HepG2 (cell line): ENCODE results near the gene CTU2. TPM values are rescaled to one million over a fixed set of nuclear protein-coding genes. Genes with fewer than 3 reads are reported as not detected.

Experiments used
- ATAC-seq: fragments of 200-7000 bp; cut with Tn5 transposase; 3 replicates; pipeline ENCODE4 v1.9.1; 2020; ENCODE audit warnings: mild to moderate bottlenecking, moderate library complexity
- BruUV-seq: library from RNA; stranded (reverse); fragments of 400-500 nt; replicated peaks from 2 replicates; lab custom pipeline; 2021; lab: Mats Ljungman, UMichigan
- CTCF ChIA-PET: fragments of 300-600 bp; formaldehyde crosslinking; extraction: SDS; loops from one replicate; lab custom pipeline; 2021; ENCODE audit warnings: low total read pairs, inconsistent platforms, low intra/inter-chr PET ratio; lab: Yijun Ruan, JAX
- POLR2A ChIA-PET: fragments of 350-600 bp; sonication (Branson Sonifier 250); formaldehyde crosslinking; loops from one replicate; lab custom pipeline; 2020; ENCODE audit warnings: antibody characterized with exemption, inconsistent platforms; lab: Yijun Ruan, JAX
- DNase-seq: peaks from one replicate; pipeline ENCODE4 v3.0.0-alpha.2; 2015; ENCODE audit warnings: low spot score
- FAIRE-seq: peaks from 3 replicates; lab custom pipeline; 2011; peaks lifted over from hg19 to GRCh38; lab: Jason Lieb, UNC
- H2AFZ ChIP-seq: one replicate; pipeline ENCODE4 v1.6.1; 2011; ENCODE audit warnings: low read length, inconsistent platforms
- H3K27ac ChIP-seq: fragments of 300-600 bp; 3 replicates; pipeline ENCODE4 v1.8.0; 2011; ENCODE audit warnings: mixed run types, mild to moderate bottlenecking, mixed read lengths, low read length, inconsistent platforms; ENCODE audit not compliant: insufficient read depth; ENCODE audit errors: extremely low read length
- H3K27me3 ChIP-seq, 2 experiments: fragments of 200-600 bp in 1 of 2; 2 replicates in 1 of 2; 3 replicates in 1 of 2; pipeline versions ENCODE4 v1.6.0 to v1.8.0; 2011; ENCODE audit warnings: low read length in 2 of 2, mild to moderate bottlenecking in 2 of 2, moderate library complexity in 2 of 2, inconsistent platforms in 1 of 2; ENCODE audit not compliant: insufficient read depth in 2 of 2, control insufficient read depth in 1 of 2
- H3K36me3 ChIP-seq, 2 experiments: fragments of 200-600 bp in 1 of 2; replicated peaks in 1 of 2; 2 replicates in 1 of 2; 3 replicates in 1 of 2; pipeline versions ENCODE4 v1.5.1 to v1.8.0; 2011; ENCODE audit warnings: low read length in 2 of 2, inconsistent platforms in 1 of 2; ENCODE audit not compliant: insufficient read depth in 2 of 2, control insufficient read depth in 1 of 2
- H3K4me1 ChIP-seq: 2 replicates; pipeline ENCODE4 v1.5.1; 2012; ENCODE audit warnings: low read length, inconsistent platforms; ENCODE audit not compliant: insufficient read depth
- H3K4me2 ChIP-seq: 2 replicates; pipeline ENCODE4 v1.6.0; 2011; ENCODE audit warnings: low read depth, low read length, inconsistent platforms
- H3K4me3 ChIP-seq, 3 experiments: fragments of 200-600 bp in 1 of 3; sonication (generic), shearing (Covaris generic) in 1 of 3; replicated peaks in 1 of 3; 2 replicates each; pipeline ENCODE4 v1.5.1; 2011 to 2016; ENCODE audit warnings: low read length in 3 of 3, inconsistent platforms in 2 of 3, low read depth in 2 of 3, mild to moderate bottlenecking in 2 of 3, control low read depth in 1 of 3, mixed read lengths in 1 of 3; ENCODE audit not compliant: insufficient read depth in 1 of 3
- H3K79me2 ChIP-seq: one replicate; pipeline ENCODE4 v1.6.1; 2011; ENCODE audit warnings: low read length, inconsistent platforms; ENCODE audit not compliant: insufficient read depth
- H3K9ac ChIP-seq: 2 replicates; pipeline ENCODE4 v1.6.0; 2011; ENCODE audit warnings: mild to moderate bottlenecking, low read depth, low read length, inconsistent platforms; ENCODE audit not compliant: insufficient read depth
- H3K9me3 ChIP-seq: 2 replicates; pipeline ENCODE4 v1.5.1; 2012; ENCODE audit warnings: mild to moderate bottlenecking, low read length
- H4K20me1 ChIP-seq: 2 replicates; pipeline ENCODE4 v1.6.0; 2011; ENCODE audit warnings: inconsistent platforms, mild to moderate bottlenecking, low read length, moderate library complexity; ENCODE audit not compliant: insufficient read depth
- AGO2 ChIP-seq: fragments of 200-400 bp; formaldehyde crosslinking; optimal IDR thresholded peaks from 2 replicates; pipeline ENCODE3; 2017; ENCODE audit warnings: mild to moderate bottlenecking, low read depth, low read length, moderate library complexity
- AKAP8 ChIP-seq: sonication (generic); formaldehyde crosslinking; IDR thresholded peaks from 2 replicates; pipeline ENCODE4 v1.5.1; 2020; ENCODE audit warnings: mild to moderate bottlenecking, missing genetic modification reagents
- KAT8 ChIP-seq: IDR thresholded peaks from 2 replicates; pipeline ENCODE4 v1.6.1; 2016; ENCODE audit warnings: missing genetic modification reagents, missing compliant biosample characterization
- RFX3 ChIP-seq: IDR thresholded peaks from 2 replicates; pipeline ENCODE4 v1.6.1; 2016; ENCODE audit warnings: missing biosample characterization, missing genetic modification reagents
- ZNF326 ChIP-seq: sonication (generic); formaldehyde crosslinking; IDR thresholded peaks from 2 replicates; pipeline ENCODE4 v1.4.0; 2020; ENCODE audit warnings: missing genetic modification reagents, borderline replicate concordance
- ZNF550 ChIP-seq: sonication (generic); formaldehyde crosslinking; IDR thresholded peaks from 2 replicates; pipeline ENCODE4 v1.4.0; 2020; ENCODE audit warnings: mild to moderate bottlenecking, missing genetic modification reagents, borderline replicate concordance
- ZNF615 ChIP-seq: sonication (generic); formaldehyde crosslinking; IDR thresholded peaks from 2 replicates; pipeline ENCODE4 v1.5.0; 2020; ENCODE audit warnings: mild to moderate bottlenecking, missing genetic modification reagents, borderline replicate concordance
- WGBS: methylation state at CpG from one replicate; pipeline ENCODE4 v1.1.6; 2017; ENCODE audit warnings: low lambda C conversion rate; 5-methylcytosine and 5-hydroxymethylcytosine counted together
- in situ Hi-C: cut with HindIII; loops from 2 replicates; pipeline ENCODE4 v1.10.0; 2017; ENCODE audit warnings: low pct_unique_long_range_greater_than_20kb; ENCODE audit not compliant: extremely low pct_ligation_motif_present
- intact Hi-C: fragments of 100-400 bp; cut with micrococcal nuclease; formaldehyde crosslinking; loops from one replicate; pipeline ENCODE4 v1.10.0; 2022; ENCODE audit not compliant: unreplicated experiment
- polyA plus RNA-seq, 8 experiments: library from polyadenylated mRNA; depleted of rRNA in 3 of 8; stranded (reverse) in 7 of 8; unstranded in 1 of 8; fragments of >200 nt; fragmentation: Illumina TruSeq in 4 of 8; extraction: Trizol in 4 of 8; gene quantifications; 2 replicates each; pipeline versions ENCODE4 v1.2.1 to v1.2.3, GENCODE V29; 2011 to 2016; ENCODE audit warnings: low read depth in 4 of 8, missing spikeins in 1 of 8, mixed read lengths in 1 of 8; ENCODE audit not compliant: insufficient read depth in 1 of 8
- total RNA-seq, 5 experiments: library from RNA; depleted of rRNA; stranded (reverse); fragments of >200 nt; fragmentation: Illumina TruSeq; extraction: Trizol; gene quantifications; 2 replicates each; pipeline ENCODE4 v1.2.3, GENCODE V29; 2016; ENCODE audit warnings: low read depth in 1 of 5
- TF ChIP-seq, protein P1 (sequence below): sonication (generic); formaldehyde crosslinking; IDR thresholded peaks from 2 replicates; pipeline ENCODE4 v1.5.1; 2020; ENCODE audit warnings: mild to moderate bottlenecking, missing genetic modification reagents, moderate library complexity
- TF ChIP-seq, protein P2 (sequence below): sonication (generic); formaldehyde crosslinking; IDR thresholded peaks from 2 replicates; pipeline ENCODE4 v1.9.0; 2021; ENCODE audit warnings: missing genetic modification reagents, borderline replicate concordance
- TF ChIP-seq, protein P3 (sequence below): sonication (generic); formaldehyde crosslinking; IDR thresholded peaks from 2 replicates; pipeline ENCODE4 v1.4.0; 2020; ENCODE audit warnings: mild to moderate bottlenecking, missing genetic modification reagents
- TF ChIP-seq, protein P4 (sequence below): sonication (generic); formaldehyde crosslinking; IDR thresholded peaks from 2 replicates; pipeline ENCODE4 v1.4.0; 2020; ENCODE audit warnings: missing genetic modification reagents, mild to moderate bottlenecking, borderline replicate concordance

Gene CTU2
- total and polyA plus RNA-seq, 2 of the 13 experiments (the other 11 are each of a cell fraction or from before 2014, with no cell fraction given) = 13.3 to 21.9 TPM

DNA sequence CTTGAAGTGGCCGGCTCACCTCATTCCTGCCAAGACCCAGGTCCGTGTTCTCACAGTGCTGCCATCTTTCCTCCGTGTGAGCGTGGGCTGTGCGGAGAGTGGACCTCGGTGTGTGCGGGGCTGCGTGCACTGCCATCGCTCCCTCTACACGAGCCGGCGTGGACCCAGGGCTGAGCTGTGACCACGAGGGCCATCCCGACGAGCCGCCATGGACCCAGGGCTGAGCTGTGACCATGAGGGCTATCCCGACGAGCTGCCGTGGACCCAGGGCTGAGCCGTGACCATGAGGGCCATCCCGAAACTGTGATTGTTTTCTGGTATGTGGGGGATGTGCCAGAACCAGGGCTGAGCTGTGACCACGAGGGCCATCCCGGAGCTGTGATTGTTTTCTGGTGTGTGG, 34.5 kb upstream of the CTU2 start:
- H4K20me1 ChIP-seq = peaks cover 2% of the 10 kb centered on the region; the same call in 1 of the 2 replicates
- FAIRE-seq (no peak), DNase-seq (no peak), ATAC-seq (no peak)
- H3K79me2 ChIP-seq = peaks cover 2% of the 10 kb centered on the region
- ChIA-PET CTCF (no interaction called here), POLR2A (no interaction called here)
- H3K27ac ChIP-seq = no peak overlapping the region
- WGBS = 94% methylated on average over 22 of the region's 23 CpGs
- H3K9ac ChIP-seq = no peak overlapping the region
- no peaks in the 10 kb centered on the region for H3K9me3 ChIP-seq
- no peaks in the 10 kb centered on the region for H3K4me1 ChIP-seq
- H3K4me3 ChIP-seq = no peak overlapping the region
- intact Hi-C loops (no loop called here), in situ Hi-C loops (no loop called here)
- no peaks in the 10 kb centered on the region for H3K27me3 ChIP-seq
- BruUV-seq = no TSS peak
- no peak overlapping the region for H2AFZ ChIP-seq
- H3K36me3 ChIP-seq = no peaks in the 10 kb centered on the region; a peak in 2 of 5 replicates
- H3K4me2 ChIP-seq = no peak overlapping the region
- no peak for TF ChIP-seq ZNF615
- TF ChIP-seq ZNF326 (CRISPR knock-in tag) = no peak
- TF ChIP-seq, protein P1, sequence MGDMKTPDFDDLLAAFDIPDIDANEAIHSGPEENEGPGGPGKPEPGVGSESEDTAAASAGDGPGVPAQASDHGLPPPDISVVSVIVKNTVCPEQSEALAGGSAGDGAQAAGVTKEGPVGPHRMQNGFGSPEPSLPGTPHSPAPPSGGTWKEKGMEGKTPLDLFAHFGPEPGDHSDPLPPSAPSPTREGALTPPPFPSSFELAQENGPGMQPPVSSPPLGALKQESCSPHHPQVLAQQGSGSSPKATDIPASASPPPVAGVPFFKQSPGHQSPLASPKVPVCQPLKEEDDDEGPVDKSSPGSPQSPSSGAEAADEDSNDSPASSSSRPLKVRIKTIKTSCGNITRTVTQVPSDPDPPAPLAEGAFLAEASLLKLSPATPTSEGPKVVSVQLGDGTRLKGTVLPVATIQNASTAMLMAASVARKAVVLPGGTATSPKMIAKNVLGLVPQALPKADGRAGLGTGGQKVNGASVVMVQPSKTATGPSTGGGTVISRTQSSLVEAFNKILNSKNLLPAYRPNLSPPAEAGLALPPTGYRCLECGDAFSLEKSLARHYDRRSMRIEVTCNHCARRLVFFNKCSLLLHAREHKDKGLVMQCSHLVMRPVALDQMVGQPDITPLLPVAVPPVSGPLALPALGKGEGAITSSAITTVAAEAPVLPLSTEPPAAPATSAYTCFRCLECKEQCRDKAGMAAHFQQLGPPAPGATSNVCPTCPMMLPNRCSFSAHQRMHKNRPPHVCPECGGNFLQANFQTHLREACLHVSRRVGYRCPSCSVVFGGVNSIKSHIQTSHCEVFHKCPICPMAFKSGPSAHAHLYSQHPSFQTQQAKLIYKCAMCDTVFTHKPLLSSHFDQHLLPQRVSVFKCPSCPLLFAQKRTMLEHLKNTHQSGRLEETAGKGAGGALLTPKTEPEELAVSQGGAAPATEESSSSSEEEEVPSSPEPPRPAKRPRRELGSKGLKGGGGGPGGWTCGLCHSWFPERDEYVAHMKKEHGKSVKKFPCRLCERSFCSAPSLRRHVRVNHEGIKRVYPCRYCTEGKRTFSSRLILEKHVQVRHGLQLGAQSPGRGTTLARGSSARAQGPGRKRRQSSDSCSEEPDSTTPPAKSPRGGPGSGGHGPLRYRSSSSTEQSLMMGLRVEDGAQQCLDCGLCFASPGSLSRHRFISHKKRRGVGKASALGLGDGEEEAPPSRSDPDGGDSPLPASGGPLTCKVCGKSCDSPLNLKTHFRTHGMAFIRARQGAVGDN = 0 out of 2 replicates have a peak, but pooled peaks have one; percentile 20
- TF ChIP-seq ZNF550 (CRISPR knock-in tag) = 0 out of 2 replicates have a peak, but pooled peaks have one; percentile 32
- no peak for TF ChIP-seq KAT8
- TF ChIP-seq, protein P2, sequence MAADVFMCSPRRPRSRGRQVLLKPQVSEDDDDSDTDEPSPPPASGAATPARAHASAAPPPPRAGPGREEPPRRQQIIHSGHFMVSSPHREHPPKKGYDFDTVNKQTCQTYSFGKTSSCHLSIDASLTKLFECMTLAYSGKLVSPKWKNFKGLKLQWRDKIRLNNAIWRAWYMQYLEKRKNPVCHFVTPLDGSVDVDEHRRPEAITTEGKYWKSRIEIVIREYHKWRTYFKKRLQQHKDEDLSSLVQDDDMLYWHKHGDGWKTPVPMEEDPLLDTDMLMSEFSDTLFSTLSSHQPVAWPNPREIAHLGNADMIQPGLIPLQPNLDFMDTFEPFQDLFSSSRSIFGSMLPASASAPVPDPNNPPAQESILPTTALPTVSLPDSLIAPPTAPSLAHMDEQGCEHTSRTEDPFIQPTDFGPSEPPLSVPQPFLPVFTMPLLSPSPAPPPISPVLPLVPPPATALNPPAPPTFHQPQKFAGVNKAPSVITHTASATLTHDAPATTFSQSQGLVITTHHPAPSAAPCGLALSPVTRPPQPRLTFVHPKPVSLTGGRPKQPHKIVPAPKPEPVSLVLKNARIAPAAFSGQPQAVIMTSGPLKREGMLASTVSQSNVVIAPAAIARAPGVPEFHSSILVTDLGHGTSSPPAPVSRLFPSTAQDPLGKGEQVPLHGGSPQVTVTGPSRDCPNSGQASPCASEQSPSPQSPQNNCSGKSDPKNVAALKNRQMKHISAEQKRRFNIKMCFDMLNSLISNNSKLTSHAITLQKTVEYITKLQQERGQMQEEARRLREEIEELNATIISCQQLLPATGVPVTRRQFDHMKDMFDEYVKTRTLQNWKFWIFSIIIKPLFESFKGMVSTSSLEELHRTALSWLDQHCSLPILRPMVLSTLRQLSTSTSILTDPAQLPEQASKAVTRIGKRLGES (CRISPR knock-in tag) = no peak
- TF ChIP-seq, protein P3, sequence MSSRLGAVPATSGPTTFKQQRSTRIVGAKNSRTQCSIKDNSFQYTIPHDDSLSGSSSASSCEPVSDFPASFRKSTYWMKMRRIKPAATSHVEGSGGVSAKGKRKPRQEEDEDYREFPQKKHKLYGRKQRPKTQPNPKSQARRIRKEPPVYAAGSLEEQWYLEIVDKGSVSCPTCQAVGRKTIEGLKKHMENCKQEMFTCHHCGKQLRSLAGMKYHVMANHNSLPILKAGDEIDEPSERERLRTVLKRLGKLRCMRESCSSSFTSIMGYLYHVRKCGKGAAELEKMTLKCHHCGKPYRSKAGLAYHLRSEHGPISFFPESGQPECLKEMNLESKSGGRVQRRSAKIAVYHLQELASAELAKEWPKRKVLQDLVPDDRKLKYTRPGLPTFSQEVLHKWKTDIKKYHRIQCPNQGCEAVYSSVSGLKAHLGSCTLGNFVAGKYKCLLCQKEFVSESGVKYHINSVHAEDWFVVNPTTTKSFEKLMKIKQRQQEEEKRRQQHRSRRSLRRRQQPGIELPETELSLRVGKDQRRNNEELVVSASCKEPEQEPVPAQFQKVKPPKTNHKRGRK (CRISPR knock-in tag) = no peak
- 0 out of 2 replicates have a peak, but pooled peaks have one; percentile 42 for TF ChIP-seq AKAP8
- peak; percentile 37 for TF ChIP-seq AGO2
- TF ChIP-seq, protein P4, sequence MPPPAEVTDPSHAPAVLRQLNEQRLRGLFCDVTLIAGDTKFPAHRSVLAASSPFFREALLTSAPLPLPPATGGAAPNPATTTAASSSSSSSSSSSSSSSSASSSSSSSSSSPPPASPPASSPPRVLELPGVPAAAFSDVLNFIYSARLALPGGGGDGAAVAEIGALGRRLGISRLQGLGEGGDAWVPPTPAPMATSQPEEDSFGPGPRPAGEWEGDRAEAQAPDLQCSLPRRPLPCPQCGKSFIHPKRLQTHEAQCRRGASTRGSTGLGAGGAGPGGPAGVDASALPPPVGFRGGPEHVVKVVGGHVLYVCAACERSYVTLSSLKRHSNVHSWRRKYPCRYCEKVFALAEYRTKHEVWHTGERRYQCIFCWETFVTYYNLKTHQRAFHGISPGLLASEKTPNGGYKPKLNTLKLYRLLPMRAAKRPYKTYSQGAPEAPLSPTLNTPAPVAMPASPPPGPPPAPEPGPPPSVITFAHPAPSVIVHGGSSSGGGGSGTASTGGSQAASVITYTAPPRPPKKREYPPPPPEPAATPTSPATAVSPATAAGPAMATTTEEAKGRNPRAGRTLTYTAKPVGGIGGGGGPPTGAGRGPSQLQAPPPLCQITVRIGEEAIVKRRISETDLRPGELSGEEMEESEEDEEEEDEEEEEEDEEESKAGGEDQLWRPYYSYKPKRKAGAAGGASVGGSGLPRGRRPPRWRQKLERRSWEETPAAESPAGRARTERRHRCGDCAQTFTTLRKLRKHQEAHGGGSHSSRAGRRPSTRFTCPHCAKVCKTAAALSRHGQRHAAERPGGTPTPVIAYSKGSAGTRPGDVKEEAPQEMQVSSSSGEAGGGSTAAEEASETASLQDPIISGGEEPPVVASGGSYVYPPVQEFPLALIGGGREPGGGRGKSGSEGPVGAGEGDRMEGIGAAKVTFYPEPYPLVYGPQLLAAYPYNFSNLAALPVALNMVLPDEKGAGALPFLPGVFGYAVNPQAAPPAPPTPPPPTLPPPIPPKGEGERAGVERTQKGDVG (CRISPR knock-in tag) = no peak
- no peak for TF ChIP-seq RFX3
